Measurements from ENCODE around the gene MYL3. TPM values are rescaled to one million over a fixed set of nuclear protein-coding genes. Genes with fewer than 3 reads are reported as not detected.

The MYL3 gene
- polyA plus RNA-seq, 1 donor (not counting 4 experiments of a cell fraction or from before 2014, with no cell fraction given): not detected

DNA sequence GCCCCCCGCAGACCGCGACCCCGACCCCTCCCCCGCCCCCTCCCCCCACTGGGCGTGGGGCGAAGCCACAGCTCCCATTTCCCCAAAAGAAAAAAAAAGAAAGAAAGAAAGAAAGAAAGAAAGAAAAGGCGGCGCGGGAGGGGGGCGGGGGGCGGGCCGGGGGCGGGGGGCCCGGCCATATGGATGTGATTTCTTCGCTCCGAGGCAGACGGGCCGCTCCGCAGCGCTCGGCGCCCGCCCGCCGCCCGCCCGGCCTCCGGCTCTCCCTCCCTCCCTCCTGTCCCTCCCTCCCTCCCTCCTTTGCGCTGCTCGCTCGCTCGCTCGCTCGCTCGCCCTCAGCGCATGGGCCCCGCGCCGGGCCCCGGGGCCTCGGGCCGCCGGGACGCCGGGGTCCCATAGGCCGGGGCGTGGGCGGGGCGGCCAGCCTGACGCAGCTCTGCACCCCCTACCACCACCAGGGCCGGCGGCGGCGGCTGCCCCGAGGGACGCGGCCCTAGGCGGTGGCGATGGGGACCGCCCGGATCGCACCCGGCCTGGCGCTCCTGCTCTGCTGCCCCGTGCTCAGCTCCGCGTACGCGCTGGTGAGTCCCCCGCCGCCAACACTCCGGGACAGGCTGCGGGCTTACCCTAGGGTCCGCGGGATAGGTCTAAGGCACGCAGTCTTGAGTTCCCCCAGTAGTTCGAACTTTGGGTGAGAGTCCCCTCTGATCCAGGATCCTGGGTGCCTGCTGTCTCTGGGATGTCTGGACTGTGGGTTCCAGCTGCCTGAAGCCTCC is 20.0 kb upstream of the MYL3 start:
- DNase-seq (ENCODE audit: low read depth, low spot score) (no peak), FAIRE-seq (no peak)
- Histone ChIP-seq H3K4me2 (ENCODE audit: control insufficient read depth, extremely low read depth, insufficient read depth, low read depth, low read length) (no peak overlapping the region), H4K20me1 (ENCODE audit: control insufficient read depth, extremely low read depth, insufficient read depth, low read length) (no peaks in the 10 kb centered on the region), H3K9ac (ENCODE audit: control insufficient read depth, extremely low read depth, insufficient read depth, low read length) (no peak overlapping the region), H3K36me3 (ENCODE audit: control insufficient read depth in 2 of 2, extremely low read depth in 1 of 2, insufficient read depth in 2 of 2, low read length in 2 of 2) (no peaks in the 10 kb centered on the region), H3K27ac (ENCODE audit: control insufficient read depth, insufficient read depth, low read length) (no peak overlapping the region), H3K4me3 (ENCODE audit: control insufficient read depth in 2 of 3, extremely low read depth in 1 of 3, insufficient read depth in 2 of 3, low read depth in 1 of 3, low read length in 3 of 3) (peak overlapping the region in 2 of 3 experiments; percentile 7 to 60), H3K9me3 (ENCODE audit: control insufficient read depth, low read depth, low read length) (no peaks in the 10 kb centered on the region), H3K79me2 (ENCODE audit: control insufficient read depth, insufficient read depth, low read length) (no peaks in the 10 kb centered on the region), H2AFZ (ENCODE audit: control insufficient read depth, low read length) (no peak overlapping the region), H3K4me1 (ENCODE audit: control insufficient read depth, extremely low read depth, insufficient read depth, low read length) (no peaks in the 10 kb centered on the region), H3K27me3 (ENCODE audit: control insufficient read depth, extremely low read depth, insufficient read depth, low read length) (peaks cover 55% of the 10 kb centered on the region), H3K9me1 (ENCODE audit: control insufficient read depth, extremely low read depth, insufficient read depth, low read length) (no peaks in the 10 kb centered on the region)
- peak; percentile 83 for TF ChIP-seq EZH2 (IDR thresholded peaks at IDR 0.05; ENCODE audit: low read length)
- TF ChIP-seq, protein P1, sequence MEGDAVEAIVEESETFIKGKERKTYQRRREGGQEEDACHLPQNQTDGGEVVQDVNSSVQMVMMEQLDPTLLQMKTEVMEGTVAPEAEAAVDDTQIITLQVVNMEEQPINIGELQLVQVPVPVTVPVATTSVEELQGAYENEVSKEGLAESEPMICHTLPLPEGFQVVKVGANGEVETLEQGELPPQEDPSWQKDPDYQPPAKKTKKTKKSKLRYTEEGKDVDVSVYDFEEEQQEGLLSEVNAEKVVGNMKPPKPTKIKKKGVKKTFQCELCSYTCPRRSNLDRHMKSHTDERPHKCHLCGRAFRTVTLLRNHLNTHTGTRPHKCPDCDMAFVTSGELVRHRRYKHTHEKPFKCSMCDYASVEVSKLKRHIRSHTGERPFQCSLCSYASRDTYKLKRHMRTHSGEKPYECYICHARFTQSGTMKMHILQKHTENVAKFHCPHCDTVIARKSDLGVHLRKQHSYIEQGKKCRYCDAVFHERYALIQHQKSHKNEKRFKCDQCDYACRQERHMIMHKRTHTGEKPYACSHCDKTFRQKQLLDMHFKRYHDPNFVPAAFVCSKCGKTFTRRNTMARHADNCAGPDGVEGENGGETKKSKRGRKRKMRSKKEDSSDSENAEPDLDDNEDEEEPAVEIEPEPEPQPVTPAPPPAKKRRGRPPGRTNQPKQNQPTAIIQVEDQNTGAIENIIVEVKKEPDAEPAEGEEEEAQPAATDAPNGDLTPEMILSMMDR (optimal IDR thresholded peaks at IDR 0.05 in 1 of 3, IDR thresholded peaks at IDR 0.05 in 1 of 3, conservative IDR thresholded peaks at IDR 0.05 in 1 of 3; ENCODE audit: extremely low read depth in 1 of 3, insufficient read depth in 2 of 3, low read length in 3 of 3): no peak
- dilution Hi-C loops (cut with MboI; ENCODE audit: extremely low pct_ligation_motif_present, low sequenced_read_pairs): no loop called here

DNA sequence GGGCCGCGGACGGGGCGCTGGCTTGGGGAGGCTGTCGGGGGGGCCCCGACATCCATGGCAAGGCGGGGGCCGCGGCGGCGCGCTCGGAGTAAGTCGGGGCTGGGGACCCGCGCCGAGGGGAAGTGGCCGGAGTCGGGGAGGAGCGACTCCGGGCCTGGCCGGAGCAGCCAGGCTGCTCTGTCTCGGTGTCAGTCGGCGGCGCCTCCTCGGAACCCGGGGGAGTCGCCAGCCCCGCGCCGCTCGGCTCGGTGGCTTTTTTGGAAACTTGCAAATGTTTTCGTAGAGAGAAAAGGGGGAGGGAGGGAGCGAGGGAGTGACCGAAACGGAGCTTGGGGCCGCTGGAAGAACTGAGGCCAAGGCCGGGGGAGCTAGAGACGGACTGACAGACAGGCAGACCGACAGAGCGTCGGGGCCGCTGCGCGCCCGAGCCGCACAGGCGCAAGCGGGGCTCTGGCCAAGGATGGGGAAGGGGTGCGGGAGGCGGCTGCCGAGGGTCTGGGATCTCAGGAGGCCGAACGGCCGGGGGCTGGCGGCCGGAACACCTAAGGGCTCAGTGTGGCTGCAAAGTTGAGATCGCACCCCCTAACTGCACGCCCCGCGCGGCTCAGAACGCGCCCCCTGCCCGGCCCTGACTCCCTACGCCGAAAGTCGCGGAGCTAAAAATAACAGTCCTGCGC is 19.3 kb upstream of the MYL3 start:
- Histone ChIP-seq H3K4me3 (ENCODE audit: control insufficient read depth in 2 of 3, extremely low read depth in 1 of 3, insufficient read depth in 2 of 3, low read depth in 1 of 3, low read length in 3 of 3) (peak overlapping the region; percentile 7 to 65 (median 60)), H3K36me3 (ENCODE audit: control insufficient read depth in 2 of 2, extremely low read depth in 1 of 2, insufficient read depth in 2 of 2, low read length in 2 of 2) (no peaks in the 10 kb centered on the region), H3K9me1 (ENCODE audit: control insufficient read depth, extremely low read depth, insufficient read depth, low read length) (no peaks in the 10 kb centered on the region), H3K9me3 (ENCODE audit: control insufficient read depth, low read depth, low read length) (no peaks in the 10 kb centered on the region), H3K4me1 (ENCODE audit: control insufficient read depth, extremely low read depth, insufficient read depth, low read length) (no peaks in the 10 kb centered on the region), H2AFZ (ENCODE audit: control insufficient read depth, low read length) (peak overlapping the region; percentile 26), H4K20me1 (ENCODE audit: control insufficient read depth, extremely low read depth, insufficient read depth, low read length) (no peaks in the 10 kb centered on the region), H3K9ac (ENCODE audit: control insufficient read depth, extremely low read depth, insufficient read depth, low read length) (no peak overlapping the region), H3K79me2 (ENCODE audit: control insufficient read depth, insufficient read depth, low read length) (no peaks in the 10 kb centered on the region), H3K4me2 (ENCODE audit: control insufficient read depth, extremely low read depth, insufficient read depth, low read depth, low read length) (peak overlapping the region; percentile 66), H3K27me3 (ENCODE audit: control insufficient read depth, extremely low read depth, insufficient read depth, low read length) (peaks cover 59% of the 10 kb centered on the region), H3K27ac (ENCODE audit: control insufficient read depth, insufficient read depth, low read length) (no peak overlapping the region)
- DNase-seq (ENCODE audit: low read depth, low spot score): no peak
- TF ChIP-seq, protein P1 (optimal IDR thresholded peaks at IDR 0.05 in 1 of 3, IDR thresholded peaks at IDR 0.05 in 1 of 3, conservative IDR thresholded peaks at IDR 0.05 in 1 of 3; ENCODE audit: extremely low read depth in 1 of 3, insufficient read depth in 2 of 3, low read length in 3 of 3): no peak
- peak; percentile 100 for TF ChIP-seq EZH2 (IDR thresholded peaks at IDR 0.05; ENCODE audit: low read length)
- no peak for FAIRE-seq
- dilution Hi-C loops (cut with MboI; ENCODE audit: extremely low pct_ligation_motif_present, low sequenced_read_pairs): no loop called here
